Colonic mucosa (tissue), 4 donors: ENCODE data around the gene RIT1. TPM values are rescaled to one million over a fixed set of nuclear protein-coding genes. Genes with fewer than 3 reads are reported as not detected.

Experiments
- DNase-seq: peaks from one replicate; pipeline ENCODE4 v3.0.0-alpha.2; 2020
- H3K27ac ChIP-seq: fragments of 200-600 bp; one replicate; pipeline ENCODE4 v1.8.0; 2021
- H3K27me3 ChIP-seq: fragments of 200-600 bp; one replicate; pipeline ENCODE4 v1.8.0; 2021
- H3K36me3 ChIP-seq: fragments of 200-600 bp; one replicate; pipeline ENCODE4 v1.8.0; 2021
- H3K4me1 ChIP-seq: fragments of 200-600 bp; one replicate; pipeline ENCODE4 v1.8.0; 2021; ENCODE audit warnings: mild to moderate bottlenecking
- H3K4me3 ChIP-seq: fragments of 200-600 bp; one replicate; pipeline ENCODE4 v1.8.0; 2021
- H3K9ac ChIP-seq, 2 donors: one replicate each; pipeline ENCODE4 v1.7.0; 2013; ENCODE audit warnings: control low read depth in 2 of 2, low read depth in 2 of 2, low read length in 2 of 2
- H3K9me3 ChIP-seq: fragments of 200-600 bp; one replicate; pipeline ENCODE4 v1.8.0; 2021
- intact Hi-C: fragments of 100-400 bp; cut with DNase I; formaldehyde crosslinking; loops from one replicate; pipeline ENCODE4 v1.14.1; 2022
- total RNA-seq, 2 donors: library from RNA; stranded (reverse); fragmentation: NEBNext Ultra II Directional in 1 of 2; extraction: Animal tissue kit (Norgen Biotek cat#: 25700) in 1 of 2; gene quantifications; one replicate each; pipeline ENCODE4 v1.2.1, GENCODE V29; 2021
- TF ChIP-seq, protein P1 (sequence below): fragments of 200-600 bp; IDR thresholded peaks from one replicate; pipeline ENCODE4 v1.8.0; 2022; ENCODE audit warnings: antibody characterized with exemption, mild to moderate bottlenecking
- donor health status: healthy.
- donor health status: DM: no; HTN: no; CAD: no.
- donor health status: DM: no; HTN: no; CAD: no.

Gene RIT1
- total RNA-seq, 2 donors from 2014 or later = 14.6 to 51.7 TPM

DNA sequence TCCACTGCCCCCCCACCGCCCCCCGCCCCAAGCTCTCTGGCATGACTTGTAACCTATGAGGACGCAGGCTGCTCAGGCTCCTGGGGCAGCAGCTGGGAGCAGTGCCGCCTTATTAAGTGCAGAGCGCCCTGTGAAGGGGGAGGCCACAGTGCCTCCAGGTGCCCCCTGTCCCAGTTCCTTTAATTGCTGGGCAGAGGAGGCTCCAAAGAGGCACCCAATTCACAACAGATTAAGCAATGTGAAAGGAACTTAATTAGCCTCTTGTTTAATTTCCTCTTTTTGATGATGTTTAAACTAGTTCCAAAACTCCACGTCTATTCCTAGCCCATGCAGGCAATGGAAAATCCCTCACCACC lies 33.3 kb upstream of the RIT1 start:
- DNase-seq = no peak
- Histone ChIP-seq H3K4me1 (peaks cover 38% of the 10 kb centered on the region), H3K27ac (peak overlapping the region; percentile 93), H3K27me3 (no peaks in the 10 kb centered on the region), H3K9ac (peak overlapping the region in 1 of 2 donors; percentile 41), H3K9me3 (no peaks in the 10 kb centered on the region), H3K4me3 (no peak overlapping the region), H3K36me3 (peaks cover 8% of the 10 kb centered on the region)
- intact Hi-C loops = no loop called here
- TF ChIP-seq, protein P1, sequence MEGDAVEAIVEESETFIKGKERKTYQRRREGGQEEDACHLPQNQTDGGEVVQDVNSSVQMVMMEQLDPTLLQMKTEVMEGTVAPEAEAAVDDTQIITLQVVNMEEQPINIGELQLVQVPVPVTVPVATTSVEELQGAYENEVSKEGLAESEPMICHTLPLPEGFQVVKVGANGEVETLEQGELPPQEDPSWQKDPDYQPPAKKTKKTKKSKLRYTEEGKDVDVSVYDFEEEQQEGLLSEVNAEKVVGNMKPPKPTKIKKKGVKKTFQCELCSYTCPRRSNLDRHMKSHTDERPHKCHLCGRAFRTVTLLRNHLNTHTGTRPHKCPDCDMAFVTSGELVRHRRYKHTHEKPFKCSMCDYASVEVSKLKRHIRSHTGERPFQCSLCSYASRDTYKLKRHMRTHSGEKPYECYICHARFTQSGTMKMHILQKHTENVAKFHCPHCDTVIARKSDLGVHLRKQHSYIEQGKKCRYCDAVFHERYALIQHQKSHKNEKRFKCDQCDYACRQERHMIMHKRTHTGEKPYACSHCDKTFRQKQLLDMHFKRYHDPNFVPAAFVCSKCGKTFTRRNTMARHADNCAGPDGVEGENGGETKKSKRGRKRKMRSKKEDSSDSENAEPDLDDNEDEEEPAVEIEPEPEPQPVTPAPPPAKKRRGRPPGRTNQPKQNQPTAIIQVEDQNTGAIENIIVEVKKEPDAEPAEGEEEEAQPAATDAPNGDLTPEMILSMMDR = no peak

DNA sequence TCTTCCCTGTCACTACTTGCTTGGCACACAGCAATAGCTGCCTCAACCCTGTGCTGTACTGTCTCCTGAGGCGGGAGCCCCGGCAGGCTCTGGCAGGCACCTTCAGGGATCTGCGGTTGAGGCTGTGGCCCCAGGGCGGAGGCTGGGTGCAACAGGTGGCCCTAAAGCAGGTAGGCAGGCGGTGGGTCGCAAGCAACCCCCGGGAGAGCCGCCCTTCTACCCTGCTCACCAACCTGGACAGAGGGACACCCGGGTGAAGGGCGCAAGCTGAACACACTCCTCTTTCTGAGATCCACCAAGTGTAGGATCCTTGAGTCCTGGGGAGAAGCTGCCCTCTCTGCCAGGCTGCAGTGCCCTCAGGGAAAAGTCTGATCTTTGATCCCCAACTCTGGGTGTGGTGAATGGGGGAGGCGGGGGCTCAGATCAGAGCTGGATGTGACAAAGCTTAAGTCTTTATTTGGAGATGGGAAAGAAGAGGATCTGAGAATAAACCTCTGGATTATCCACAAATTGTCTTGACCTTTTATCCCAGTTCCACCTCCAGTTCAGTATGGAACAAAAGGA lies 31.5 kb upstream of the RIT1 start:
- peak overlapping the region; percentile 93 for H3K27ac ChIP-seq
- no peaks in the 10 kb centered on the region for H3K36me3 ChIP-seq
- H3K4me3 ChIP-seq = peak overlapping the region; percentile 27
- intact Hi-C loops = no loop called here
- peak overlapping the region; percentile 54 to 81 for H3K9ac ChIP-seq
- H3K27me3 ChIP-seq = no peaks in the 10 kb centered on the region
- no peaks in the 10 kb centered on the region for H3K9me3 ChIP-seq
- TF ChIP-seq, protein P1 = no peak
- peak; percentile 87 for DNase-seq
- H3K4me1 ChIP-seq = peaks cover 38% of the 10 kb centered on the region

DNA sequence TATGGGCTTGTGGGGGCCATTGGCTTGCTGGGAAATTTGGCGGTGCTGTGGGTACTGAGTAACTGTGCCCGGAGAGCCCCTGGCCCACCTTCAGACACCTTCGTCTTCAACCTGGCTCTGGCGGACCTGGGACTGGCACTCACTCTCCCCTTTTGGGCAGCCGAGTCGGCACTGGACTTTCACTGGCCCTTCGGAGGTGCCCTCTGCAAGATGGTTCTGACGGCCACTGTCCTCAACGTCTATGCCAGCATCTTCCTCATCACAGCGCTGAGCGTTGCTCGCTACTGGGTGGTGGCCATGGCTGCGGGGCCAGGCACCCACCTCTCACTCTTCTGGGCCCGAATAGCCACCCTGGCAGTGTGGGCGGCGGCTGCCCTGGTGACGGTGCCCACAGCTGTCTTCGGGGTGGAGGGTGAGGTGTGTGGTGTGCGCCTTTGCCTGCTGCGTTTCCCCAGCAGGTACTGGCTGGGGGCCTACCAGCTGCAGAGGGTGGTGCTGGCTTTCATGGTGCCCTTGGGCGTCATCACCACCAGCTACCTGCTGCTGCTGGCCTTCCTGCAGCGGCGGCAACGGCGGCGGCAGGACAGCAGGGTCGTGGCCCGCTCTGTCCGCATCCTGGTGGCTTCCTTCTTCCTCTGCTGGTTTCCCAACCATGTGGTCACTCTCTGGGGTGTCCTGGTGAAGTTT lies 30.8 kb upstream of the RIT1 start:
- Histone ChIP-seq H3K36me3 (no peaks in the 10 kb centered on the region), H3K4me3 (peak overlapping the region; percentile 27), H3K9ac (peak overlapping the region; percentile 54 to 81), H3K27ac (peak overlapping the region; percentile 93), H3K27me3 (no peaks in the 10 kb centered on the region), H3K9me3 (no peaks in the 10 kb centered on the region), H3K4me1 (peaks cover 38% of the 10 kb centered on the region)
- TF ChIP-seq, protein P1 = no peak
- intact Hi-C loops = no loop called here
- DNase-seq = no peak

DNA sequence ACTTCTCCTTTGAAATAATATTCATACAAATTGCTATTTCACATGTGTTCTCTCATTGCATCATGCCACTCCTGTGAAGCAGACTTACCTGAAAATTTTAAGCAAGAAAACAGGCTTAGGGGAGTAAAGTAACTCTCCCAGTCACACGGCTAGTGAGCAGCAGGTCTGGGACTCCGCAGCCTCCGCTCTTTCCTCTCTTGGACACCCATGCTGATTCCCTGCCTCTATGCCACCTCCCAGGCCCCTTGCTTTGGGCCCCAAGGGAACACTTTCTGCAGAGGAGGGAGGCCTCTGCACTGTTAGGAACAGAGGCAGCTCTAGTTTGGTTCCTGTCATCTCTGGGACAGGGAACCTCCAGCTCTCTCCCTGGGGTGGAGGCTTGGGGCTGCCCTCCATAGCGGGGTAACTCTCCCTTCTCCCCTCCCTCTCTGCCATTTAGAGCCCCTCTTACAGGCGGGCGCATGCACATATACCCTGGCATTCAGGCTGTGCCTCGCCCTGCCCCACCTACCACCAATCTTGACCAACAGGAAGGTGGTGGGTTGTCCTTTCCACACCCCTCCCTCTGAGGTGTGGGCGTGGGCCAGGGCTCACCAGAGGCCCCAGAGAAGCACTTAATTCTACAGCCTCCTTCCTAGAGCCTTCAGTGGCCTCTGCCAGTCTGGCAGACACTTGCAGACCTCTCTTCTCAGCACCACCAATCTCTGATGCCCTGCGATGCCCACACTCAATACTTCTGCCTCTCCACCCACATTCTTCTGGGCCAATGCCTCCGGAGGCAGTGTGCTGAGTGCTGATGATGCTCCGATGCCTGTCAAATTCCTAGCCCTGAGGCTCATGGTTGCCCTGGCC lies 30.1 kb upstream of the RIT1 start, which contains the start of gene RXFP4:
Gene RXFP4 (plus strand): TSS at position 646 of the 852 bp plus-strand sequence. CDS start 72 bp downstream, at position 718.
- Histone ChIP-seq H3K4me1 (peaks cover 36% of the 10 kb centered on the region), H3K27me3 (no peaks in the 10 kb centered on the region), H3K4me3 (peak within 1 kb of the TSS; percentile 27), H3K36me3 (no peaks in the 10 kb centered on the region), H3K9ac (peak within 1 kb of the TSS; percentile 54 to 81), H3K9me3 (no peaks in the 10 kb centered on the region), H3K27ac (peak within 1 kb of the TSS; percentile 93)
- intact Hi-C loops = no loop called here
- peak; percentile 90 for DNase-seq
- TF ChIP-seq, protein P1 = no peak

DNA sequence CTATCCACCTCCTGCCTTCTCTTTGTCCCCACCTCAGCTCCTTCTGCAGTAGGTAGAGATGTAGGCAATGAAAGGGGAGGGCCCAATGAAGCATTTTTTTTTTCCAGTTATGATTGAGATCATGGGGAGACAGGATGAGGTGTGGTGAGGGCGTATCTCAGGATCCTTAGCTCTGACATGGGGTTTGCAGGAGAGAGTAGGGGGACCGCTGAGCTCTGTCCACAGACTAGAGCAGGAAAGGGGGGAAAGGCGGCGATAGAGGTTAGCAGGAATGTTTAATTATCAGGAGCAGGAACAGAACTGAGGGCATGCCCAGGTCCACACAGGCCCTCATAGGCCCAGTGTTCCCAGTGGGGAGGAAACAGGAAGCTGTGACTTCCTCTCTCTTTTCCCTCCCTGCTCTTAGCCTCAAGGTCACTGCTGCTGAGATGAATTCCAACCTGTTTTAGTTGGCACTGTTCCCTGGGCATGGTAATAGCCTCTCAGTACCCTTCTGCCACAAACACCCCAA lies 29.4 kb upstream of the RIT1 start:
- TF ChIP-seq, protein P1 = no peak
- H3K9ac ChIP-seq = peak overlapping the region; percentile 47 to 81
- intact Hi-C loops = no loop called here
- H3K9me3 ChIP-seq = no peaks in the 10 kb centered on the region
- no peaks in the 10 kb centered on the region for H3K27me3 ChIP-seq
- H3K4me1 ChIP-seq = peaks cover 34% of the 10 kb centered on the region
- H3K27ac ChIP-seq = peak overlapping the region; percentile 93
- no peaks in the 10 kb centered on the region for H3K36me3 ChIP-seq
- no peak overlapping the region for H3K4me3 ChIP-seq
- peak; percentile 79 for DNase-seq
